ENCODE results near the gene DNM3. TPM values are rescaled to one million over a fixed set of nuclear protein-coding genes. Genes with fewer than 3 reads are reported as not detected.

Gene DNM3
- total and polyA plus RNA-seq, 10 of the 15 experiments (the other 5 are each of a cell fraction or from before 2014, with no cell fraction given), result 0.03 to 1.5 (median 0.08) TPM; not detected in 3

- Histone ChIP-seq H2AFZ (ENCODE audit: control insufficient read depth, low read depth, low read length) (no peak overlapping the region), H3K9ac (ENCODE audit: control insufficient read depth, insufficient read depth, low read length) (no peak overlapping the region), H3K36me3 (ENCODE audit: control insufficient read depth in 2 of 2, insufficient read depth in 2 of 2, low read length in 1 of 2) (no peaks in the 10 kb centered on the region), H3K27ac (ENCODE audit: control insufficient read depth, insufficient read depth) (no peak overlapping the region), H3K27me3 (replicated peaks in 1 of 2; ENCODE audit: control insufficient read depth in 2 of 2, insufficient read depth in 2 of 2, low read length in 1 of 2) (no peaks in the 10 kb centered on the region), H3K9me3 (replicated peaks; ENCODE audit: control insufficient read depth, insufficient read depth, low read length) (no peaks in the 10 kb centered on the region), H3K4me1 (ENCODE audit: control insufficient read depth, insufficient read depth, low read length) (no peaks in the 10 kb centered on the region), H3K79me2 (ENCODE audit: control insufficient read depth, insufficient read depth, low read length) (no peaks in the 10 kb centered on the region), H3K4me3 (no peak overlapping the region), H4K20me1 (ENCODE audit: control insufficient read depth, insufficient read depth) (no peaks in the 10 kb centered on the region), H3K4me2 (ENCODE audit: control insufficient read depth, insufficient read depth) (no peak overlapping the region)
- WGBS (ENCODE audit: insufficient coverage, insufficient replicate concordance, low lambda C conversion rate, missing lambda C conversion rate), result 73% methylated on average over 5 of the region's 5 CpGs
- in situ Hi-C loops (cut with MboI), result no loop called here
- no TSS peak for BruUV-seq (replicated peaks)
- SMC1A ChIA-PET (ENCODE audit: uncharacterized antibody, unreplicated experiment), result interaction anchor here (1.1 kb wide), 1 partner anchor 12 kb away, joined by 5 read pairs; no protein-coding TSS in a partner anchor
- intact Hi-C loops (cut with micrococcal nuclease; ENCODE audit: unreplicated experiment), result no loop called here
- POLR2A ChIA-PET, result no interaction called here
- RAD21 ChIA-PET (ENCODE audit: unreplicated experiment), result no interaction called here
- CTCF ChIA-PET, result interaction anchor here (1.7 kb wide), 1 partner anchor 164 kb away, joined by 3 read pairs; no protein-coding TSS in a partner anchor
- TF ChIP-seq GABPA (IDR thresholded peaks at IDR 0.05; ENCODE audit: low read depth) (no peak), HDGF (IDR thresholded peaks at IDR 0.05) (no peak), MTA2 (IDR thresholded peaks at IDR 0.05; ENCODE audit: low read depth) (no peak), SMARCA5 (IDR thresholded peaks at IDR 0.05) (no peak), TCF7 (IDR thresholded peaks at IDR 0.05; ENCODE audit: borderline replicate concordance) (no peak), ZNF274 (IDR thresholded peaks at IDR 0.05; ENCODE audit: insufficient read depth, insufficient read length) (no peak), TCF12 (IDR thresholded peaks at IDR 0.05; ENCODE audit: low read depth, low read length) (no peak), NR2F1 (conservative IDR thresholded peaks at IDR 0.05) (no peak), GATAD2B (conservative IDR thresholded peaks at IDR 0.05; ENCODE audit: low read depth) (no peak), CREB1 (IDR thresholded peaks at IDR 0.05; ENCODE audit: low read depth) (no peak)
- TF ChIP-seq, protein P1, sequence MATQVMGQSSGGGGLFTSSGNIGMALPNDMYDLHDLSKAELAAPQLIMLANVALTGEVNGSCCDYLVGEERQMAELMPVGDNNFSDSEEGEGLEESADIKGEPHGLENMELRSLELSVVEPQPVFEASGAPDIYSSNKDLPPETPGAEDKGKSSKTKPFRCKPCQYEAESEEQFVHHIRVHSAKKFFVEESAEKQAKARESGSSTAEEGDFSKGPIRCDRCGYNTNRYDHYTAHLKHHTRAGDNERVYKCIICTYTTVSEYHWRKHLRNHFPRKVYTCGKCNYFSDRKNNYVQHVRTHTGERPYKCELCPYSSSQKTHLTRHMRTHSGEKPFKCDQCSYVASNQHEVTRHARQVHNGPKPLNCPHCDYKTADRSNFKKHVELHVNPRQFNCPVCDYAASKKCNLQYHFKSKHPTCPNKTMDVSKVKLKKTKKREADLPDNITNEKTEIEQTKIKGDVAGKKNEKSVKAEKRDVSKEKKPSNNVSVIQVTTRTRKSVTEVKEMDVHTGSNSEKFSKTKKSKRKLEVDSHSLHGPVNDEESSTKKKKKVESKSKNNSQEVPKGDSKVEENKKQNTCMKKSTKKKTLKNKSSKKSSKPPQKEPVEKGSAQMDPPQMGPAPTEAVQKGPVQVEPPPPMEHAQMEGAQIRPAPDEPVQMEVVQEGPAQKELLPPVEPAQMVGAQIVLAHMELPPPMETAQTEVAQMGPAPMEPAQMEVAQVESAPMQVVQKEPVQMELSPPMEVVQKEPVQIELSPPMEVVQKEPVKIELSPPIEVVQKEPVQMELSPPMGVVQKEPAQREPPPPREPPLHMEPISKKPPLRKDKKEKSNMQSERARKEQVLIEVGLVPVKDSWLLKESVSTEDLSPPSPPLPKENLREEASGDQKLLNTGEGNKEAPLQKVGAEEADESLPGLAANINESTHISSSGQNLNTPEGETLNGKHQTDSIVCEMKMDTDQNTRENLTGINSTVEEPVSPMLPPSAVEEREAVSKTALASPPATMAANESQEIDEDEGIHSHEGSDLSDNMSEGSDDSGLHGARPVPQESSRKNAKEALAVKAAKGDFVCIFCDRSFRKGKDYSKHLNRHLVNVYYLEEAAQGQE (IDR thresholded peaks at IDR 0.05; ENCODE audit: low read depth, low read length), result no peak
- ATAC-seq (no peak), FAIRE-seq (no peak), DNase-seq (ENCODE audit: low read depth, low spot score) (no peak)
Observed at GRCh38 chr1:172236958-172237357, 395.7 kb downstream of the DNM3 start.

All from GM12878 (cell line).